NCI-H1048 (cell line): ENCODE data around the gene ECD.
"Not testable (repeated sequence)": the region's sequence is repeated elsewhere in the genome, so short reads cannot be mapped to it uniquely, and the experiment has no call there.

Experiments used
- DNase-seq: peaks from one replicate; lab custom pipeline; 2025; lab: John Stamatoyannopoulos, UW

Gene ECD

GRCh38 chr10:73159038-73159648 is 8.7 kb downstream of the ECD start:
- no peak for DNase-seq

- DNase-seq: no peak
Measured at GRCh38 chr10:73156054-73156453, 11.8 kb downstream of the ECD start.

- no peak for DNase-seq
Measured at GRCh38 chr10:73152009-73152408, 15.8 kb downstream of the ECD start.

- not testable (repeated sequence) for DNase-seq
Measured at GRCh38 chr10:73150633-73151413, 17.0 kb downstream of the ECD start.

GRCh38 chr10:73141603-73142002 is 26.2 kb downstream of the ECD start:
- no peak for DNase-seq

- DNase-seq: no peak
Measured at GRCh38 chr10:73139251-73139650, 28.6 kb downstream of the ECD start.

GRCh38 chr10:73136627-73137026 is 31.2 kb downstream of the ECD start:
- no peak for DNase-seq

- no peak for DNase-seq
Measured at GRCh38 chr10:73134727-73135126, 33.1 kb downstream of the ECD start.

- DNase-seq: no peak
Measured at GRCh38 chr10:73131913-73132686, 35.7 kb downstream of the ECD start.

GRCh38 chr10:73131301-73131700 is 36.5 kb downstream of the ECD start:
- DNase-seq: no peak

GRCh38 chr10:73126343-73126742 is 41.5 kb downstream of the ECD start:
- DNase-seq: no peak

GRCh38 chr10:73119952-73120351 is 47.9 kb downstream of the ECD start:
- no peak for DNase-seq

- DNase-seq: no peak
Measured at GRCh38 chr10:73119457-73119856, 48.4 kb downstream of the ECD start.

GRCh38 chr10:73117976-73118743 is 49.6 kb downstream of the ECD start:
- no peak for DNase-seq

- DNase-seq: no peak
Measured at GRCh38 chr10:73116017-73116416, 51.8 kb downstream of the ECD start.

- DNase-seq: no peak
Measured at GRCh38 chr10:73113551-73113950, 54.3 kb downstream of the ECD start.

GRCh38 chr10:73112032-73112431 is 55.8 kb downstream of the ECD start:
- DNase-seq: not testable (repeated sequence)

- no peak for DNase-seq
Measured at GRCh38 chr10:73110345-73110849, 57.4 kb downstream of the ECD start, which contains the start of gene NUDT13. TSS of gene NUDT13 (plus strand) at chr10:73110455. CDS start at chr10:73114366, 3,911 bp downstream.

- DNase-seq: not testable (repeated sequence)
Measured at GRCh38 chr10:73109248-73109652, 58.6 kb downstream of the ECD start.

- no peak for DNase-seq
Measured at GRCh38 chr10:73106301-73106700, 61.5 kb downstream of the ECD start.

GRCh38 chr10:73099141-73099540 is 68.7 kb downstream of the ECD start:
- no peak for DNase-seq

GRCh38 chr10:73097305-73097670 is 70.5 kb downstream of the ECD start:
- DNase-seq: no peak
